ENCODE results near the gene PCDHGA6. TPM values are rescaled to one million over a fixed set of nuclear protein-coding genes. Genes with fewer than 3 reads are reported as not detected.

The PCDHGA6 gene
- total RNA-seq, 1 donor from 2014 or later, result 1.0 TPM

DNA sequence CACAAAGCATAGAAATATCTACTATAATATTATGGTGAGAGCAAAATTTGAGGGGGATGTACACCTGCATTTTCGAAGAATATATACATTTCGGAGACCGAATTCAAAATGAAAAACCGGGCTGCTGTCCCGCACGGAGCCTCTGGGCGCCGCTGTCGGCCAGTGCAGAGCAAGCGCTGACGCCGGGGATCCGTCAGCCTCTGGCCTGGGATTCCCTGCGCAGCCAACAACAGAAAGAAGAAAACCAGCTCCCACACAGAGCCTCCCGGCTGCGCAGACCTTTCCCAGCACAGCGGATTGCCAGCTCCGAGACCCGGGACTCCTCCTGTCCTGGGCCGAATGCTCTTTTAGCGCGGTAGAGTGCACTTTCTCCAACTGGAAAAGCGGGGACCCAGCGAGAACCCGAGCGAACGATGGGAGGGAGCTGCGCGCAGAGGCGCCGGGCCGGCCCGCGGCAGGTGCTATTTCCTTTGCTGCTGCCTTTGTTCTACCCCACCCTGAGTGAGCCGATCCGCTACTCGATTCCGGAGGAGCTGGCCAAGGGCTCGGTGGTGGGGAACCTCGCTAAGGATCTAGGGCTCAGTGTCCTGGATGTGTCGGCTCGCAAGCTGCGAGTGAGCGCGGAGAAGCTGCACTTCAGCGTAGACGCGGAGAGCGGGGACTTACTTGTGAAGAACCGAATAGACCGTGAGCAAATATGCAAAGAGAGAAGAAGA is 34.3 kb downstream of the PCDHGA6 start, which contains the start of gene PCDHGB6:
TSS of gene PCDHGB6 (plus strand) at position 232 of the 716 bp plus-strand sequence. CDS start at position 414, 182 bp downstream.

DNA sequence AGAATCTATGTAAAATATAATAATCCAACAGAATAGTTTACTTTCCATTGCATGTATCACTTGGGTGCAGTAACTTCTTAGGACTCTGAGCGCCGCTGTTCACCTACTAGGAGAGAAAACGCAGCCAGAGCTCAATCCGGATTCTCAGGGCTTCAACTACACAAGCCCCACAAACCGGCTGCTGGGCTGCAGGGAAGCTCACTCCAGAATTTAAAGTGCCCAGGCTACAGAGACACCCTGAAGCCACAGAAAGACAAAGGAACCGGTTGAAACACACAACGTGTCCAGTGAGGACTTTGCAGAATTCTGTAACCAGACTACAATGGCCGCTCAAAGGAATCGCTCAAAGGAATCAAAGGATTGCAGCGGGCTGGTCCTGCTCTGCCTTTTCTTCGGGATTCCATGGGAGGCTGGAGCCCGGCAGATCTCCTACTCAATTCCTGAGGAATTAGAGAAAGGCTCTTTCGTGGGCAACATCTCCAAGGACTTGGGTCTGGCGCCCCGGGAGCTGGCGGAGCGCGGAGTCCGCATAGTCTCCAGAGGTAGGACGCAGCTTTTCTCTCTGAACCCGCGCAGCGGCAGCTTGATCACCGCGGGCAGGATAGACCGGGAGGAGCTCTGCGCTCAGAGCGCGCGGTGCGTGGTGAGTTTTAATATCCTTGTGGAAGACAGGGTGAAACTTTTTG is 39.3 kb downstream of the PCDHGA6 start, which contains the start of gene PCDHGA10:
TSS of gene PCDHGA10 (plus strand) at position 134 of the 686 bp plus-strand sequence. CDS start at position 323, 189 bp downstream.

DNA sequence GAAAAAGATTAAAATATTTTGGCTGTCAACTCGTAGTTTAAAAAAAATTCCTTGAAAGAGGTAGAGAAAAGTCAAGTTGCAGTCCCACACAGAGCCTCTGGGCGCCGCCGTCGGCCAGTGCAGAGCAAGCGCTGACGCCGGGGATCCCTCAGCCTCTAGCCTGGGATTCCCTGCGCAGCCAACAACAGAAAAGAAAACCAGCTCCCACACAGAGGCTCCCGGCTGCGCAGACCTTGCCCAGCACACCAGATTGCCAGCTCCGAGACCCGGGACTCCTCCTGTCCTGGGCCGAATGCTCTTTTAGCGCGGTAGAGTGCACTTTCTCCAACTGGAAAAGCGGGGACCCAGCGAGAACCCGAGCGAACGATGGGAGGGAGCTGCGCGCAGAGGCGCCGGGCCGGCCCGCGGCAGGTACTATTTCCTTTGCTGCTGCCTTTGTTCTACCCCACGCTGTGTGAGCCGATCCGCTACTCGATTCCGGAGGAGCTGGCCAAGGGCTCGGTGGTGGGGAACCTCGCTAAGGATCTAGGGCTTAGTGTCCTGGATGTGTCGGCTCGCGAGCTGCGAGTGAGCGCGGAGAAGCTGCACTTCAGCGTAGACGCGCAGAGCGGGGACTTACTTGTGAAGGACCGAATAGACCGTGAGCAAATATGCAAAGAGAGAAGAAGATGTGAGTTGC is 43.9 kb downstream of the PCDHGA6 start, which contains the start of gene PCDHGB7:
TSS of gene PCDHGB7 (plus strand) at position 184 of the 679 bp plus-strand sequence. CDS start at position 367, 183 bp downstream.

DNA sequence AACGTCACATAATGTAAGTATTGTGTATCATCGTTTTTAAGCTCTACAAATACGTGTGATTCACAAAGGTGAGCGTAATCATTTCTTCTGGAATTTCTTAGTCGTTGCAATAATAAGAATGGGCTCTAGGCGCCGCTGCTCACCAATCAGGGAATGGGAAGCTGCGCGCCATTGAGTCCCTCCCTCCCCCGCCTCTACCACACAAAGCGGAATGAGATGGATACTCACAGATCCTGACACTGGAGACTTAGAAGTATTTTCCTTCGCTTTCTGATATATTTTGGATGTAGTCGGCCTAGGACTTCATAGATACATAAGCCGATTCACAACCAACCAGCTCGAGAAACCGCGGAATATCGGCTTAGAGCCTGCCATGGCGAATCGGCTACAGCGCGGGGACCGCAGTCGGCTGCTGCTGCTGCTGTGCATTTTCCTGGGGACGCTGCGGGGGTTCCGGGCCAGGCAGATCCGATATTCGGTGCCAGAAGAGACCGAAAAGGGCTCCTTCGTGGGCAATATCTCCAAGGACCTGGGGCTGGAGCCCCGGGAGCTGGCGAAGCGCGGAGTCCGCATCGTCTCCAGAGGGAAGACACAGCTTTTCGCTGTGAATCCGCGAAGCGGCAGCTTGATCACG is 47.3 kb downstream of the PCDHGA6 start, which contains the start of gene PCDHGA11:
TSS of gene PCDHGA11 (plus strand) at position 197 of the 634 bp plus-strand sequence. CDS start at position 374, 177 bp downstream.

Other genes with a start within 250 kb of the PCDHGA6 start
- gene PCDHB5, start 238.7 kb upstream of the PCDHGA6 start, total RNA-seq, result 0.84 and 0.89 TPM in 2 replicates
- not detected in 2 replicates for gene PCDHB6, start 223.8 kb upstream of the PCDHGA6 start, total RNA-seq
- 0.15 and 0.17 TPM in 2 replicates for gene PCDHB7, start 201.2 kb upstream of the PCDHGA6 start, total RNA-seq
- gene PCDHB8, start 196.1 kb upstream of the PCDHGA6 start, total RNA-seq, result not detected in 2 replicates
- under 0.01 TPM in 1 of 2 replicates, not detected in the other for gene PCDHB16, start 191.5 kb upstream of the PCDHGA6 start, total RNA-seq
- gene PCDHB9, start 186.7 kb upstream of the PCDHGA6 start, total RNA-seq, result not detected in 2 replicates
- under 0.01 and 0.15 TPM in 2 replicates for gene PCDHB10, start 181.5 kb upstream of the PCDHGA6 start, total RNA-seq
- gene PCDHB11, start 174.3 kb upstream of the PCDHGA6 start, total RNA-seq, result under 0.01 TPM in 2 replicates
- gene PCDHB12, start 165.2 kb upstream of the PCDHGA6 start, total RNA-seq, result not detected in 2 replicates
- under 0.01 TPM in 2 replicates for gene PCDHB13, start 160.0 kb upstream of the PCDHGA6 start, total RNA-seq
- under 0.01 TPM in 1 of 2 replicates, not detected in the other for gene PCDHB14, start 150.5 kb upstream of the PCDHGA6 start, total RNA-seq
- 0.15 and 0.17 TPM in 2 replicates for gene PCDHB15, start 128.5 kb upstream of the PCDHGA6 start, total RNA-seq
- not detected in 2 replicates for gene SLC25A2, start 69.8 kb upstream of the PCDHGA6 start, total RNA-seq
- 31.8 and 38.5 TPM in 2 replicates for gene TAF7, start 53.1 kb upstream of the PCDHGA6 start, total RNA-seq
- under 0.01 and 0.15 TPM in 2 replicates for gene PCDHGA1, start 43.4 kb upstream of the PCDHGA6 start, total RNA-seq
- gene PCDHGA2, start 35.1 kb upstream of the PCDHGA6 start, total RNA-seq, result 0.50 and 0.59 TPM in 2 replicates
- 0.15 and 0.34 TPM in 2 replicates for gene PCDHGA3, start 30.1 kb upstream of the PCDHGA6 start, total RNA-seq
- 0.30 and 0.34 TPM in 2 replicates for gene PCDHGB1, start 23.8 kb upstream of the PCDHGA6 start, total RNA-seq
- 1.0 and 1.3 TPM in 2 replicates for gene PCDHGA4, start 18.9 kb upstream of the PCDHGA6 start, total RNA-seq
- 0.50 and 0.59 TPM in 2 replicates for gene PCDHGB2, start 13.9 kb upstream of the PCDHGA6 start, total RNA-seq
- gene PCDHGA5, start 9.7 kb upstream of the PCDHGA6 start, total RNA-seq, result 0.15 and 0.34 TPM in 2 replicates
- 0.45 and 0.50 TPM in 2 replicates for gene PCDHGB3, start 3.6 kb upstream of the PCDHGA6 start, total RNA-seq
- 0.50 and 0.89 TPM in 2 replicates for gene PCDHGA7, start 8.9 kb downstream of the PCDHGA6 start, total RNA-seq
- 4.0 and 4.4 TPM in 2 replicates for gene PCDHGB4, start 13.8 kb downstream of the PCDHGA6 start, total RNA-seq
- 0.15 and 0.67 TPM in 2 replicates for gene PCDHGA8, start 18.7 kb downstream of the PCDHGA6 start, total RNA-seq
- gene PCDHGB5, start 24.1 kb downstream of the PCDHGA6 start, total RNA-seq, result 10.6 and 13.8 TPM in 2 replicates
- gene PCDHGA9, start 28.9 kb downstream of the PCDHGA6 start, total RNA-seq, result 1.7 and 1.9 TPM in 2 replicates
- gene PCDHGB6, start 34.1 kb downstream of the PCDHGA6 start, total RNA-seq, result 1.3 and 2.1 TPM in 2 replicates
- 4.9 and 5.2 TPM in 2 replicates for gene PCDHGA10, start 39.1 kb downstream of the PCDHGA6 start, total RNA-seq
- 6.1 and 7.2 TPM in 2 replicates for gene PCDHGB7, start 43.8 kb downstream of the PCDHGA6 start, total RNA-seq
- gene PCDHGA11, start 47.2 kb downstream of the PCDHGA6 start, total RNA-seq, result 10.9 and 11.6 TPM in 2 replicates
- gene PCDHGA12, start 56.6 kb downstream of the PCDHGA6 start, total RNA-seq, result 7.7 and 8.4 TPM in 2 replicates
- gene PCDHGC3, start 102.1 kb downstream of the PCDHGA6 start, total RNA-seq, result 39.3 and 42.2 TPM in 2 replicates
- 0.17 and 0.30 TPM in 2 replicates for gene PCDHGC4, start 111.1 kb downstream of the PCDHGA6 start, total RNA-seq
- 0.17 and 0.30 TPM in 2 replicates for gene PCDHGC5, start 115.2 kb downstream of the PCDHGA6 start, total RNA-seq
- 32.7 and 36.8 TPM in 2 replicates for gene DIAPH1, start 245.1 kb downstream of the PCDHGA6 start, total RNA-seq